SU-DHL-6 (cell line): ENCODE results near the gene FOXK2.

Experiments used
- CTCF ChIP-seq: fragments of 200-600 bp; sonication (generic); IDR thresholded peaks from one replicate; pipeline ENCODE4 v1.5.1; 2017; ENCODE audit warnings: antibody characterized with exemption, mild to moderate bottlenecking, low read length, moderate library complexity; ENCODE audit not compliant: insufficient read depth, poor library complexity, severe bottlenecking
- EZH2phosphoT487 ChIP-seq: fragments of 200-600 bp; sonication (generic), shearing (Covaris generic); conservative IDR thresholded peaks from 2 replicates; pipeline ENCODE4 v1.6.1; 2018; ENCODE audit warnings: mild to moderate bottlenecking, antibody characterized with exemption, low read length, moderate library complexity, mixed read lengths

GRCh38 chr17:82598256-82599119 lies 79.0 kb downstream of the FOXK2 start:
- TF ChIP-seq CTCF (no peak), EZH2phosphoT487 (no peak)
